ENCODE results near the gene LGALS3. TPM values are rescaled to one million over a fixed set of nuclear protein-coding genes. Genes with fewer than 3 reads are reported as not detected.
A peak's percentile ranks its signal among the peaks of the same experiment; 100 is the strongest.

LGALS3 gene
- total and polyA plus RNA-seq, 5 donors = 139 to 271 (median 183) TPM

- no peak for ATAC-seq
- no peak overlapping the region for H3K27ac ChIP-seq (ENCODE audit: low read length)
- intact Hi-C loops (cut with DNase I) = no loop called here
- H3K27me3 ChIP-seq (ENCODE audit: control insufficient read depth, insufficient read depth) = no peaks in the 10 kb centered on the region
- H3K9me3 ChIP-seq (ENCODE audit: control insufficient read depth, low read length) = no peaks in the 10 kb centered on the region
- no peak for DNase-seq
- no peaks in the 10 kb centered on the region for H3K4me1 ChIP-seq (ENCODE audit: control insufficient read depth, insufficient read depth, low read length)
- 66% methylated on average over 11 of the region's 11 CpGs for WGBS
- peak overlapping the region; percentile 62 for H3K4me3 ChIP-seq (ENCODE audit: low read length)
These were observed 63.1 kb downstream of the LGALS3 start for GRCh38 chr14:55192054-55192621.

- intact Hi-C loops (cut with DNase I) = no loop called here
- no peak for ATAC-seq
These were observed 65.8 kb downstream of the LGALS3 start for GRCh38 chr14:55194656-55195355.

More at GRCh38 chr14:55194656-55195355, 65.8 kb downstream of the LGALS3 start:
- no peaks in the 10 kb centered on the region for H3K27me3 ChIP-seq (ENCODE audit: control insufficient read depth, insufficient read depth)
- no peak for DNase-seq
- no peak overlapping the region for H3K27ac ChIP-seq (ENCODE audit: low read length)
- 97% methylated on average over 5 of the region's 5 CpGs for WGBS
- no peak overlapping the region for H3K4me3 ChIP-seq (ENCODE audit: low read length)
- no peaks in the 10 kb centered on the region for H3K9me3 ChIP-seq (ENCODE audit: control insufficient read depth, low read length)
- H3K4me1 ChIP-seq (ENCODE audit: control insufficient read depth, insufficient read depth, low read length) = no peaks in the 10 kb centered on the region

Other genes starting within 250 kb of the LGALS3 start
- 1 to 10 TPM; 1.6 to 4.8 (median 2.1) TPM for gene GCH1, start 226.4 kb upstream of the LGALS3 start, total RNA-seq
- 2.5 TPM for gene GCH1, start 226.4 kb upstream of the LGALS3 start, polyA plus RNA-seq
- 1 to 10 TPM; 1.5 to 3.4 (median 2.0) TPM for gene WDHD1, start 102.2 kb upstream of the LGALS3 start, total RNA-seq
- 0.68 TPM for gene WDHD1, start 102.2 kb upstream of the LGALS3 start, polyA plus RNA-seq
- 10 to 100 TPM; 19.7 to 29.7 (median 23.9) TPM for gene SOCS4, start 102.0 kb upstream of the LGALS3 start, total RNA-seq
- gene SOCS4, start 102.0 kb upstream of the LGALS3 start, polyA plus RNA-seq = 5.7 TPM
- gene MAPK1IP1L, start 77.6 kb upstream of the LGALS3 start, total RNA-seq = 10 to 100 TPM; 55.7 to 96.4 (median 68.3) TPM
- 31.4 TPM for gene MAPK1IP1L, start 77.6 kb upstream of the LGALS3 start, polyA plus RNA-seq
- under 1 TPM in 3 of 4 donors, not detected in 1; 0.23 to 0.89 (median 0.38) TPM for gene DLGAP5, start 62.3 kb downstream of the LGALS3 start, total RNA-seq
- gene DLGAP5, start 62.3 kb downstream of the LGALS3 start, polyA plus RNA-seq = 0.02 TPM
- 10 to 100 TPM; 21.6 to 30.0 (median 25.3) TPM for gene FBXO34, start 142.2 kb downstream of the LGALS3 start, total RNA-seq
- 10.2 TPM for gene FBXO34, start 142.2 kb downstream of the LGALS3 start, polyA plus RNA-seq